GM18951 (cell line): ENCODE measurements around the gene THBS3.
"Not testable (repeated sequence)": the region's sequence is repeated elsewhere in the genome, so short reads cannot be mapped to it uniquely, and the experiment has no call there.

Source experiments
- POLR2A ChIP-seq: IDR thresholded peaks from 4 replicates; pipeline ENCODE4 v1.6.1; 2011; ENCODE audit warnings: mild to moderate bottlenecking; ENCODE audit not compliant: insufficient read length, insufficient read depth; ENCODE audit errors: extremely low read depth
- in situ Hi-C: fragments of 300-500 bp; cut with MboI; formaldehyde crosslinking; loops from one replicate; pipeline ENCODE4 v1.12.0; 2022; ENCODE audit warnings: low sequenced_read_pairs, mixed read lengths, inconsistent platforms; ENCODE audit not compliant: unreplicated experiment

The THBS3 gene

GRCh38 chr1:155245163-155245524, 37.4 kb upstream of the THBS3 start:
- no peak for TF ChIP-seq POLR2A
- in situ Hi-C loops = loop anchor here (5.0 kb wide), 1 partner anchor 82 kb away; no protein-coding TSS in a partner anchor

GRCh38 chr1:155244368-155245162, 36.9 kb upstream of the THBS3 start:
- peak; percentile 97 for TF ChIP-seq POLR2A
- in situ Hi-C loops = loop anchor here (5.0 kb wide), 1 partner anchor 83 kb away; no protein-coding TSS in a partner anchor

- in situ Hi-C loops = no loop called here
- TF ChIP-seq POLR2A = no peak
Observed at GRCh38 chr1:155242805-155243358, 35.2 kb upstream of the THBS3 start.

GRCh38 chr1:155241841-155242264, 34.2 kb upstream of the THBS3 start:
- in situ Hi-C loops = no loop called here
- no peak for TF ChIP-seq POLR2A

- TF ChIP-seq POLR2A = peak; percentile 27
- in situ Hi-C loops = no loop called here
Observed at GRCh38 chr1:155241069-155241679, 33.5 kb upstream of the THBS3 start.

- in situ Hi-C loops = no loop called here
Observed at GRCh38 chr1:155236451-155236850, 28.8 kb upstream of the THBS3 start.

GRCh38 chr1:155235375-155235774, 27.7 kb upstream of the THBS3 start:
- in situ Hi-C loops = not testable (repeated sequence)

More at GRCh38 chr1:155236451-155236850, 28.8 kb upstream of the THBS3 start:
- no peak for TF ChIP-seq POLR2A

- in situ Hi-C loops = not testable (repeated sequence)
Observed at GRCh38 chr1:155233502-155233901, 25.8 kb upstream of the THBS3 start.

- in situ Hi-C loops = not testable (repeated sequence)
Observed at GRCh38 chr1:155232001-155232978, 24.6 kb upstream of the THBS3 start.

- in situ Hi-C loops = not testable (repeated sequence)
Observed at GRCh38 chr1:155231302-155231701, 23.6 kb upstream of the THBS3 start.

GRCh38 chr1:155228096-155228427, 20.4 kb upstream of the THBS3 start:
- in situ Hi-C loops = no loop called here

GRCh38 chr1:155227261-155228095, 19.8 kb upstream of the THBS3 start:
- in situ Hi-C loops = no loop called here
- peak; percentile 94 for TF ChIP-seq POLR2A

More at GRCh38 chr1:155228096-155228427, 20.4 kb upstream of the THBS3 start:
- TF ChIP-seq POLR2A = no peak
